Activated CD4-positive, alpha-beta T cell treated with anti-CD3 and anti-CD28 coated beads, Interleukin-2, amount 10 ng/mL, durations not matched to agents 7 days and 5 days (primary cell): Measurements from ENCODE around the gene C1QTNF9B. TPM values are rescaled to one million over a fixed set of nuclear protein-coding genes. Genes with fewer than 3 reads are reported as not detected.

Experiments used
- CTCF ChIA-PET: fragments of 350-600 bp; sonication (Branson Sonifier 250); formaldehyde crosslinking; loops from one replicate; lab custom pipeline; 2021; ENCODE audit warnings: antibody characterized with exemption; lab: Charles Lee
- POLR2A ChIA-PET: fragments of 350-600 bp; sonication (Branson Sonifier 250); formaldehyde crosslinking; loops from one replicate; lab custom pipeline; 2021; ENCODE audit warnings: antibody characterized with exemption; lab: Charles Lee
- DNase-seq: peaks from one replicate; pipeline ENCODE4 v3.0.0-alpha.2; 2020
- H3K27ac Mint-ChIP-seq: one replicate; pipeline ENCODE4 v1.8.0; 2021; ENCODE audit warnings: mild to moderate bottlenecking, moderate library complexity, mixed read lengths
- H3K27me3 Mint-ChIP-seq: one replicate; pipeline ENCODE4 v1.8.0; 2021; ENCODE audit warnings: mixed read lengths
- H3K36me3 Mint-ChIP-seq: one replicate; pipeline ENCODE4 v1.8.0; 2021; ENCODE audit warnings: low read depth, mixed read lengths
- H3K4me1 Mint-ChIP-seq: one replicate; pipeline ENCODE4 v1.8.0; 2021; ENCODE audit warnings: mixed read lengths
- H3K4me3 Mint-ChIP-seq: one replicate; pipeline ENCODE4 v1.8.0; 2021; ENCODE audit warnings: mild to moderate bottlenecking, moderate library complexity, mixed read lengths
- H3K9me3 Mint-ChIP-seq: one replicate; pipeline ENCODE4 v1.8.0; 2021; ENCODE audit warnings: mixed read lengths
- total RNA-seq, 2 experiments: library from RNA; stranded (reverse); gene quantifications; one replicate each; pipeline ENCODE4 v1.2.3, GENCODE V29; 2021

The C1QTNF9B gene
- total RNA-seq, 2 experiments from 2014 or later = not detected

DNA sequence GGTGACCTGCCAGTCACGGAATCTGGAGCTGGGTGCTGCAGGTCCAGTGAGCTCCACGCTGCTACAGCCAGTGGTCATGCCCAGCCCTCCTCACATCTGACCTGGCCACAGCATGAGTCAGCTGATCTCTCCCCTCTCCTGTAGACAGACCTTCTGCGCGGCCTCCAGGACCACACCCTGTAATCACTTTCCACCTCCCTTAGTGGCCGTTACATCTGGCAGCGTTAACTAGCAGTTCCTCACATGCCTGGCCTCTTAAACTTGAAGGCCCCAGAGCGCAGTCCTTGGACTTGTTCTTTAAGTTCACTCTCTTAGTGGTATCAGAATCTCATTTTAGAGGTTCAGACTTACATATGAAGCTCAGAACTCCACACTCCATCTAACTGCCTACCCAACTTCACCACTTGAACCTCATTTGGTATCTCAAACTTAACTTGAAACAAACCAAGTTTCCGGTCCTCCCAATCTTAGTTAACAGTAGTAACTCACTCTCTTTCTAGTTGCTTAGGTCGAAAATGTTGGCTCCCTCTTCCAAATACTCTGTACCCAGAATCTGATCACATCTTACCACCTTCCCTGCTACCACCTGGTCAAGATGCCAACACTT is 30.8 kb downstream of the C1QTNF9B start:
- ChIA-PET POLR2A (no interaction called here), CTCF (no interaction called here)
- Mint-ChIP-seq H3K4me3 (no peak overlapping the region), H3K36me3 (no peaks in the 10 kb centered on the region), H3K4me1 (peaks cover 6% of the 10 kb centered on the region), H3K27me3 (no peaks in the 10 kb centered on the region), H3K9me3 (no peaks in the 10 kb centered on the region), H3K27ac (no peak overlapping the region)
- no peak for DNase-seq

DNA sequence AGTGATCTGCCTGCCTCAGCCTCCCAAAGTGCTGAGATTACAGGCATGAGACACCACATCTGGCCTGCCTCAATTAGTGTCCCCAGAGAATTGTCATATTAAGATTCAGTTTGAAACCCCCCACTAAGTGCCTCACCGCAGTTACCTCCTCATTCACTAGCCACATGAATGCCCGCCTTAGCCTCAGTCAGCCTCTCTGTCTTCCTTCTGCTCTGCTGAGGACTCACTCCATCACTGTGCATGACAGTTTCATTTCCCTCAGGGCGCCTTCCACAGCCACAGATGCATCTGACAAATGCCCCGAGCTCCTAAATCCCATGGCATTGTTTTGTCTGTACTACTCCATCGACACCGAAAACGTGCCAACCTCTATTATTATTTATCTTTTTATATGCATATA is 31.4 kb downstream of the C1QTNF9B start:
- POLR2A ChIA-PET = no interaction called here
- H3K36me3 Mint-ChIP-seq = no peaks in the 10 kb centered on the region
- CTCF ChIA-PET = no interaction called here

GRCh38 chr13:23865026-23865425 is 32.3 kb downstream of the C1QTNF9B start:
- ChIA-PET CTCF (no interaction called here), POLR2A (no interaction called here)
- no peaks in the 10 kb centered on the region for H3K27me3 Mint-ChIP-seq
- H3K27ac Mint-ChIP-seq = no peak overlapping the region
- no peak for DNase-seq
- H3K4me3 Mint-ChIP-seq = no peak overlapping the region
- no peaks in the 10 kb centered on the region for H3K9me3 Mint-ChIP-seq
- no peaks in the 10 kb centered on the region for H3K36me3 Mint-ChIP-seq
- H3K4me1 Mint-ChIP-seq = peaks cover 6% of the 10 kb centered on the region

More for the DNA sequence above, 31.4 kb downstream of the C1QTNF9B start:
- no peak overlapping the region for H3K4me3 Mint-ChIP-seq
- H3K9me3 Mint-ChIP-seq = no peaks in the 10 kb centered on the region
- DNase-seq = no peak
- peaks cover 6% of the 10 kb centered on the region for H3K4me1 Mint-ChIP-seq
- no peaks in the 10 kb centered on the region for H3K27me3 Mint-ChIP-seq
- no peak overlapping the region for H3K27ac Mint-ChIP-seq

DNA sequence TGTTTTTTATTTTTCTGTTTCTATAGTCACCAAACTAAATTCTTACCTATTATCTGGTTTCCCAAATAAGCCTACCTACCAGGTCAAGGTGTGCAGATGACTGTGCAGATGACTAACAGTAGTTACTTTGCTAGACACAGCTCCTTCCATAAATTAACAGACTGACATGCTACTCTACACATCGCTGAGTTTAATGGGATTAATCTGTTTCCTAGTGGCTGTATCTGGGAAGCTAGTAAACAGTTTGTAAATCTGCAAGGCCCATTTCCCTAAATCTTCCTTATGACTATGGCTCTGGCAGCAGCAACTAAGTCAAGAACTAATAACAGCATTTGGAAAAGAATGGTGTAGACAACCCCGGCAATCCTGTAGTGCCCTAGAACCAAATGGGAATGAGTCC is 36.0 kb downstream of the C1QTNF9B start:
- no peak for DNase-seq
- no peak overlapping the region for H3K4me3 Mint-ChIP-seq
- CTCF ChIA-PET = no interaction called here

DNA sequence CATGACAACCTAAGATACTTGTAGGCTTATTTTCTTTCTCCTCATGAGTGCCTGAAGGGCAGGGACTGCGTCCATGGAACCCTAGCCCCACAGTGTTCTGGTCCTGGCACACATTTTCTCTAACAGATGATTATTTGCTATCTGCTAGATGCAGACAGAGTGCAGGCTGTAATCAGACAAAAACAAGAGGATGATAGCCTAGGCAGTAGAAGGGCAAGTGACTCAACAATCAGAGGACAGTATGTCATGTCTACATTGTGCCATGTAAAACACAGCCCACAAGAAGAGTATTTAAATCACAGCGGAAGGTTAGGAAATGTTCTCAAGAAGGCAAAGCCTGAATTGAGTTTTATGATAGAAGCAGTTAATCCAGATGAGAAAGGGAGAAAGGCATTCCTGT is 37.4 kb downstream of the C1QTNF9B start:
- no peak for DNase-seq
- no peaks in the 10 kb centered on the region for H3K9me3 Mint-ChIP-seq
- H3K36me3 Mint-ChIP-seq = no peaks in the 10 kb centered on the region
- no peak overlapping the region for H3K4me3 Mint-ChIP-seq
- H3K27me3 Mint-ChIP-seq = no peaks in the 10 kb centered on the region
- H3K27ac Mint-ChIP-seq = no peak overlapping the region
- CTCF ChIA-PET = no interaction called here
- POLR2A ChIA-PET = no interaction called here
- peaks cover 2% of the 10 kb centered on the region for H3K4me1 Mint-ChIP-seq

More for the DNA sequence above, 36.0 kb downstream of the C1QTNF9B start:
- H3K27me3 Mint-ChIP-seq = no peaks in the 10 kb centered on the region
- no peaks in the 10 kb centered on the region for H3K9me3 Mint-ChIP-seq
- no peak overlapping the region for H3K27ac Mint-ChIP-seq
- POLR2A ChIA-PET = interaction anchor here (0.6 kb wide), 1 partner anchor 25 kb away, joined by 3 read pairs; no protein-coding TSS in a partner anchor
- H3K36me3 Mint-ChIP-seq = no peaks in the 10 kb centered on the region
- H3K4me1 Mint-ChIP-seq = peaks cover 8% of the 10 kb centered on the region

GRCh38 chr13:23859455-23859854 is 37.8 kb downstream of the C1QTNF9B start:
- Mint-ChIP-seq H3K27me3 (no peaks in the 10 kb centered on the region), H3K9me3 (no peaks in the 10 kb centered on the region), H3K4me3 (no peak overlapping the region), H3K36me3 (no peaks in the 10 kb centered on the region), H3K4me1 (peaks cover 2% of the 10 kb centered on the region), H3K27ac (no peak overlapping the region)
- CTCF ChIA-PET = interaction anchor here (1.2 kb wide), 1 partner anchor 30 kb away, joined by 3 read pairs; the partner anchor contains the start of gene MIPEP
- no peak for DNase-seq
- POLR2A ChIA-PET = no interaction called here

GRCh38 chr13:23858546-23858945 is 38.8 kb downstream of the C1QTNF9B start:
- POLR2A ChIA-PET = no interaction called here

DNA sequence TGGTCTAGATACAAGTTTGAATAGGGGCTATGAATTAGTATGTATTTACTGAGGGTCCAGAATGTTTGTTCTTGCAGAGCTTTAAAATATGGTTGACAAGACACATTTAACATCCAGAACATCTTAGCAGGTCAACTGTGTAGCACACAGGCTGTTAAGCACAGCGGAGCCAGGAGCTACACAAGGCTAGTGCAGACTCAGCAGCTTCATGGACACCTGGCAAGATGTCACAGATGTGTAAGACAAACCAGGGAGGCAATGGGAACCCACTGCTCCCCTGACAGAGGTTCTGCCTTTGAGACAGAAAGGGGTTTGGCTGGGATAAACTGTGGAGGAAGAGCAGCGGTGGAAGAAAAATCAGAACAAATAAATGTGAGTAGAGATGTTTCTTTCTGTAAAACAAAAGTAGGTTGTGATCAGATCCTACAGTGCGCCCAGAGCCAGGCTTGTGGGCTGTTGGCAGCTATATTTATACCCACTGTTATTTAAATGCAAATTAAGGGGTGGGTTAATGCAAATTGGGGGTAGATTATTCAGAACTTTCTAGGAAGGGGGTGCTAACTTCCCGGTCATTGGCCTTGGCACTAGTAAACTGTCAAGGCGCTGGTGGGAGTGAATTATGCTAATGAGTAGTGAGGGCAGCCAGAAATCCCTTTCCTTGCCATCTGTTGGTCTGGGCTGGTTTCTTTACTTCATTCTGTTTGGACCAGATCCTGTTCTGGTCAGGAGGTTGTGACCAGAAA is 41.1 kb downstream of the C1QTNF9B start:
- no peaks in the 10 kb centered on the region for H3K27me3 Mint-ChIP-seq

More at GRCh38 chr13:23858546-23858945, 38.8 kb downstream of the C1QTNF9B start:
- DNase-seq = no peak
- Mint-ChIP-seq H3K9me3 (no peaks in the 10 kb centered on the region), H3K27ac (no peak overlapping the region), H3K27me3 (no peaks in the 10 kb centered on the region), H3K4me1 (peaks cover 2% of the 10 kb centered on the region), H3K4me3 (no peak overlapping the region), H3K36me3 (peaks cover 2% of the 10 kb centered on the region)
- CTCF ChIA-PET = interaction anchor here (0.6 to 1.2 kb wide), 2 partner anchors 31 to 248 kb away, joined by 3 read pairs; partner anchors contain the start of gene MIPEP

DNA sequence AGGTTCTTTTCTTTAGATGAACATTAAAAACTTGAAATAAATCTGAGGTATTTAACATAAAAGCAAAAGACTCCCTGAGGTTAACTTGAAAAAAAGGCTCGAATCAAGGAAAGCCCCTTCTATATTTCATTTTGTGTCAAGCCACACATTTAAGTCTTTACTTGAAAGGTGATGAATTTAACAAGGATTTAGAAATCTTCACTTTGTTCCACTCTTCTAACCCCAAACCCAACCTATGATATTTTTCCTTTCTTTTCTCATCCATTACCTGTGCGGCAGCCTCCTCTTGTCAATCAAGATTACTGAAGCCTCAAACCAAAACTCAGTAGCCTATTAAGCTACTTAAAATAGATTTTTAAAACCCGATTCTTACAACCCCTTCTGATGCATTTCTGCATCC is 41.9 kb downstream of the C1QTNF9B start:
- Mint-ChIP-seq H3K9me3 (no peaks in the 10 kb centered on the region), H3K27ac (no peak overlapping the region), H3K36me3 (peaks cover 2% of the 10 kb centered on the region), H3K4me1 (peaks cover 2% of the 10 kb centered on the region), H3K4me3 (no peak overlapping the region), H3K27me3 (no peaks in the 10 kb centered on the region)
- DNase-seq = no peak
- CTCF ChIA-PET = no interaction called here
- POLR2A ChIA-PET = no interaction called here

More for the DNA sequence above, 41.1 kb downstream of the C1QTNF9B start:
- DNase-seq = no peak
- H3K4me1 Mint-ChIP-seq = peaks cover 2% of the 10 kb centered on the region
- H3K4me3 Mint-ChIP-seq = no peak overlapping the region
- CTCF ChIA-PET = interaction anchor here (1.4 kb wide), 1 partner anchor 12 kb away, joined by 4 read pairs; no protein-coding TSS in a partner anchor
- no peaks in the 10 kb centered on the region for H3K9me3 Mint-ChIP-seq
- POLR2A ChIA-PET = no interaction called here
- peaks cover 2% of the 10 kb centered on the region for H3K36me3 Mint-ChIP-seq
- no peak overlapping the region for H3K27ac Mint-ChIP-seq

GRCh38 chr13:23852351-23852750 is 45.0 kb downstream of the C1QTNF9B start:
- no peak overlapping the region for H3K4me3 Mint-ChIP-seq
- no peak overlapping the region for H3K27ac Mint-ChIP-seq
- no peaks in the 10 kb centered on the region for H3K9me3 Mint-ChIP-seq
- no peak for DNase-seq
- ChIA-PET CTCF (interaction anchor here (1.1 to 1.6 kb wide), 2 partner anchors 8 to 12 kb away, joined by 3 to 4 read pairs; no protein-coding TSS in a partner anchor), POLR2A (no interaction called here)
- H3K27me3 Mint-ChIP-seq = no peaks in the 10 kb centered on the region
- peaks cover 2% of the 10 kb centered on the region for H3K36me3 Mint-ChIP-seq
- no peaks in the 10 kb centered on the region for H3K4me1 Mint-ChIP-seq

DNA sequence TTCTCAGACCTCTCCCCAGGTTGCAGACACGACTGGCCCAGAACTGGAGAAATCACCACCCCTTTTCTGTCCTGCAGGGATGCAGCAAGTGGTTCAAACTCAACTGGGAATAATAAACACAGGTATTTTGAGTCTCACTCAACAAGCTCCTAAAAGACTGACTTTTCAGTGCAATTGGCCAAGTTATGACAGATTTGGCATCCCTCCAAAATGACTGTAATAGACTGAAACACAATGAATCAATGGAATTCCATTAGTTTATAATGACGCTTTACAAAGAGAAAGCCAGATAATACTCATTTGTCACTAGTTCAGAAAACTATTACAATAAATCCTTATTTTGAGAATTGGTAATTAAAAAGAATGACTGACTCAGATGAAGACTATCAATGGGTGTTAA is 46.2 kb downstream of the C1QTNF9B start:
- ChIA-PET CTCF (interaction anchor here (0.6 to 0.7 kb wide), 2 partner anchors 8 to 52 kb away, joined by 3 to 5 read pairs; no protein-coding TSS in a partner anchor), POLR2A (no interaction called here)
- Mint-ChIP-seq H3K27ac (no peak overlapping the region), H3K9me3 (no peaks in the 10 kb centered on the region), H3K36me3 (peaks cover 2% of the 10 kb centered on the region), H3K4me1 (no peaks in the 10 kb centered on the region), H3K27me3 (no peaks in the 10 kb centered on the region), H3K4me3 (no peak overlapping the region)
- no peak for DNase-seq

- Mint-ChIP-seq H3K4me3 (no peak overlapping the region), H3K27ac (no peak overlapping the region), H3K4me1 (no peaks in the 10 kb centered on the region), H3K9me3 (no peaks in the 10 kb centered on the region), H3K27me3 (no peaks in the 10 kb centered on the region), H3K36me3 (peaks cover 2% of the 10 kb centered on the region)
- no peak for DNase-seq
- POLR2A ChIA-PET = no interaction called here
- CTCF ChIA-PET = no interaction called here
Measured at GRCh38 chr13:23850134-23850533, 47.2 kb downstream of the C1QTNF9B start.

- Mint-ChIP-seq H3K27ac (no peak overlapping the region), H3K27me3 (no peaks in the 10 kb centered on the region), H3K4me1 (peaks cover 1% of the 10 kb centered on the region), H3K36me3 (peaks cover 2% of the 10 kb centered on the region), H3K4me3 (no peak overlapping the region), H3K9me3 (no peaks in the 10 kb centered on the region)
- POLR2A ChIA-PET = no interaction called here
- DNase-seq = no peak
- CTCF ChIA-PET = no interaction called here
Measured at GRCh38 chr13:23849670-23850069, 47.6 kb downstream of the C1QTNF9B start.
